PFSK-1 (cell line): Measurements from ENCODE around the gene WNT4.

Experiments
- FOXP2 ChIP-seq: optimal IDR thresholded peaks from 2 replicates; pipeline ENCODE3; 2011; ENCODE audit warnings: borderline replicate concordance, control low read depth, inconsistent platforms; ENCODE audit not compliant: insufficient read depth; ENCODE audit errors: extremely low read length, extremely low read depth
- POLR2AphosphoS5 ChIP-seq: IDR thresholded peaks from 2 replicates; pipeline ENCODE4 v1.6.1; 2012; ENCODE audit warnings: low read depth, mild to moderate bottlenecking, control low read depth, low read length, moderate library complexity
- REST ChIP-seq, 2 experiments: IDR thresholded peaks; 2 replicates each; pipeline versions ENCODE4 v1.6.1 to v1.8.0; 2011 to 2012; ENCODE audit warnings: low read depth in 2 of 2, low read length in 2 of 2, control low read depth in 1 of 2, inconsistent platforms in 1 of 2, mild to moderate bottlenecking in 1 of 2, moderate library complexity in 1 of 2; ENCODE audit not compliant: insufficient read depth in 1 of 2
- SIN3A ChIP-seq: IDR thresholded peaks from 2 replicates; pipeline ENCODE4 v1.6.1; 2012; ENCODE audit warnings: mild to moderate bottlenecking, low read length, moderate library complexity, borderline replicate concordance; ENCODE audit not compliant: insufficient read depth
- TAF1 ChIP-seq: IDR thresholded peaks from 2 replicates; pipeline ENCODE4 v1.6.1; 2012; ENCODE audit warnings: low read length, control low read depth, borderline replicate concordance; ENCODE audit not compliant: insufficient read depth

Gene WNT4

GRCh38 chr1:22071511-22071910 lies 71.4 kb downstream of the WNT4 start:
- TF ChIP-seq POLR2AphosphoS5 (no peak), SIN3A (no peak), FOXP2 (no peak), TAF1 (no peak), REST (IDR thresholded peaks at IDR 0.05; ENCODE audit: insufficient read depth in 1 of 2, low read depth in 2 of 2, low read length in 2 of 2) (no peak)
